ENCODE results near the gene SLIT3. TPM values are rescaled to one million over a fixed set of nuclear protein-coding genes. Genes with fewer than 3 reads are reported as not detected.

Gene SLIT3
- total RNA-seq, 1 experiment from 2014 or later, result 0.10 TPM

- RAD21 ChIA-PET (ENCODE audit: low non-redundant PET in 1 of 2, low total read pairs in 2 of 2, uncharacterized antibody in 2 of 2, unreplicated experiment in 2 of 2), result no interaction called here
- Histone ChIP-seq H3K27ac (ENCODE audit: low read depth, low read length) (no peak overlapping the region), H3K9me3 (ENCODE audit: control insufficient read depth in 1 of 2, insufficient read depth in 1 of 2, low read depth in 1 of 2, low read length in 2 of 2) (no peaks in the 10 kb centered on the region), H2AFZ (ENCODE audit: low read depth, low read length, poor library complexity, severe bottlenecking) (no peak overlapping the region), H3K36me3 (ENCODE audit: control insufficient read depth in 1 of 2, insufficient read depth in 2 of 2, low read length in 2 of 2) (no peaks in the 10 kb centered on the region), H3K79me2 (ENCODE audit: insufficient read depth, low read length) (no peaks in the 10 kb centered on the region), H3K4me3 (replicated peaks in 1 of 2; ENCODE audit: low read depth in 1 of 2, low read length in 2 of 2) (no peak overlapping the region), H4K20me1 (ENCODE audit: insufficient read depth) (no peaks in the 10 kb centered on the region), H3K9ac (ENCODE audit: low read length) (no peak overlapping the region), H3K4me1 (ENCODE audit: control insufficient read depth in 1 of 2, insufficient read depth in 2 of 2, low read length in 2 of 2) (no peaks in the 10 kb centered on the region), H3K27me3 (ENCODE audit: insufficient read depth, low read length) (peaks cover 58% of the 10 kb centered on the region), H3K9me2 (ENCODE audit: insufficient read depth) (no peaks in the 10 kb centered on the region), H3K4me2 (ENCODE audit: low read length) (no peak overlapping the region)
- ATAC-seq, result no peak
- TF ChIP-seq ZFX (IDR thresholded peaks at IDR 0.05) (no peak), ZNF274 (IDR thresholded peaks at IDR 0.05; ENCODE audit: low read depth, low read length) (no peak), SRF (IDR thresholded peaks at IDR 0.05; ENCODE audit: low read depth) (no peak), REST (IDR thresholded peaks at IDR 0.05; ENCODE audit: low read depth) (no peak), POLR2AphosphoS5 (IDR thresholded peaks at IDR 0.05; ENCODE audit: low read depth, low read length) (no peak), YY1 (IDR thresholded peaks at IDR 0.05; ENCODE audit: extremely low read depth, insufficient replicate concordance, low read depth, low read length) (no peak), SP1 (IDR thresholded peaks at IDR 0.05; ENCODE audit: low read depth) (no peak), RAD21 (IDR thresholded peaks at IDR 0.05; ENCODE audit: low read depth) (no peak), SIN3A (IDR thresholded peaks at IDR 0.05; ENCODE audit: low read depth) (no peak), CTCF (IDR thresholded peaks at IDR 0.05 in 2 of 3, conservative IDR thresholded peaks at IDR 0.05 in 1 of 3; ENCODE audit: borderline replicate concordance in 1 of 3, insufficient read depth in 1 of 3, low read depth in 2 of 3, low read length in 2 of 3) (no peak), MAX (IDR thresholded peaks at IDR 0.05) (no peak), FOSL1 (IDR thresholded peaks at IDR 0.05; ENCODE audit: low read depth) (no peak), JUND (IDR thresholded peaks at IDR 0.05) (no peak), ZBTB33 (IDR thresholded peaks at IDR 0.05; ENCODE audit: extremely low read depth, insufficient replicate concordance, low read length) (no peak)
- no peak for DNase-seq (ENCODE audit: low read depth, low spot score)
- intact Hi-C loops (cut with micrococcal nuclease), result no loop called here
- CTCF ChIA-PET, result no interaction called here
- POLR2A ChIA-PET, result no interaction called here
- no TSS peak for BruUV-seq (replicated peaks)
Measured at GRCh38 chr5:169070413-169070812, 230.5 kb downstream of the SLIT3 start.

All from HCT116 (cell line).